ENCODE data around the gene CDH4.

Gene CDH4

GRCh38 chr20:61508301-61509096 lies 256.4 kb downstream of the CDH4 start:
- DNase-seq: no peak

GRCh38 chr20:61510778-61511330 lies 258.8 kb downstream of the CDH4 start:
- DNase-seq: no peak

GRCh38 chr20:61512475-61512874 lies 260.4 kb downstream of the CDH4 start:
- no peak for DNase-seq

- DNase-seq: no peak
Measured at GRCh38 chr20:61513124-61514017, 261.3 kb downstream of the CDH4 start.

GRCh38 chr20:61514018-61514365 lies 261.9 kb downstream of the CDH4 start:
- DNase-seq: no peak

- no peak for DNase-seq
Measured at GRCh38 chr20:61514396-61514795, 262.3 kb downstream of the CDH4 start.

- DNase-seq: no peak
Measured at GRCh38 chr20:61514805-61515505, 262.9 kb downstream of the CDH4 start.

GRCh38 chr20:61515922-61516321 lies 263.9 kb downstream of the CDH4 start:
- DNase-seq: no peak

DNA sequence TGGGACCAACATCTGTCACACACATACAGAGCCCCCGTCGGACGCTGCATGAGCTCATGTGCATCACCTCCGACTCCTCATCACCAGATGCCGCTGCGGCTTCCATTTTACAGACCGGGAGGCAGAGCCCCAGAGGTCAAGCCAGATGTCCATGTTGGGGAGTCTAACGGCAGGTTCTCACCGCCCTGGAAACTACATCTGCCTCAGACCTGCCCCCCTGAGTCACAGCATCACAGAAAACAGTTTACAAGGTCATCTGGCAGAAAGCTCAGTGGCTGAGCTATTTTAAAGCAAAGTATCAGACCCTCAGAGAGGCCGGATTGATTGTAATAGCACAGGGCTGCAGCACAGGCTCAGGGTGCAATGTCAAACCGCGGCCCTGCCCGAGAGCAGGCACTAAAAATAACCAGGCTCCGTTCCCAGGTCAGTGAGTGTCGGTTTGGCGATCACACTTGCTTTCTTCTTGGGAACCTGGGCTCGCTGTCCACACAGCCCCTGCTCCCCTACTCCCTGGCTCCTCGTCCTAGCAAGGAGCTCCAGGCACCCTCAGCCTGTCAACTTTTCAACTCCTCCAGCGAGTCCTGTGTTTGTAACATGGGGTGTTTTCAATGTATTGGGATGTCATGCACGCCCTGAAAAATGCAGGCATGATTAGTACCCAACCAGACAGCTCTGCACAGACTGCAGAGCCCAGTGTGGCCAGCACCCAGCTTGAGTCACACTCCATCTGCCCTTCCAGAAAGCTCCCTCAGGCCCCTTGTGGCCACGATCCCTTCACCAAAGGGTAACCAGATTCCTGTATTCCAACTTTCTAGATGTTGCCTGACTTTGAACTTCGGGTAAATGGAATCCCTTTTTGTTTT lies 264.5 kb downstream of the CDH4 start:
- no peak for DNase-seq

- DNase-seq: no peak
Measured at GRCh38 chr20:61517419-61517818, 265.4 kb downstream of the CDH4 start.

GRCh38 chr20:61518424-61518951 lies 266.4 kb downstream of the CDH4 start:
- no peak for DNase-seq

GRCh38 chr20:61519488-61519887 lies 267.4 kb downstream of the CDH4 start:
- DNase-seq: no peak

DNA sequence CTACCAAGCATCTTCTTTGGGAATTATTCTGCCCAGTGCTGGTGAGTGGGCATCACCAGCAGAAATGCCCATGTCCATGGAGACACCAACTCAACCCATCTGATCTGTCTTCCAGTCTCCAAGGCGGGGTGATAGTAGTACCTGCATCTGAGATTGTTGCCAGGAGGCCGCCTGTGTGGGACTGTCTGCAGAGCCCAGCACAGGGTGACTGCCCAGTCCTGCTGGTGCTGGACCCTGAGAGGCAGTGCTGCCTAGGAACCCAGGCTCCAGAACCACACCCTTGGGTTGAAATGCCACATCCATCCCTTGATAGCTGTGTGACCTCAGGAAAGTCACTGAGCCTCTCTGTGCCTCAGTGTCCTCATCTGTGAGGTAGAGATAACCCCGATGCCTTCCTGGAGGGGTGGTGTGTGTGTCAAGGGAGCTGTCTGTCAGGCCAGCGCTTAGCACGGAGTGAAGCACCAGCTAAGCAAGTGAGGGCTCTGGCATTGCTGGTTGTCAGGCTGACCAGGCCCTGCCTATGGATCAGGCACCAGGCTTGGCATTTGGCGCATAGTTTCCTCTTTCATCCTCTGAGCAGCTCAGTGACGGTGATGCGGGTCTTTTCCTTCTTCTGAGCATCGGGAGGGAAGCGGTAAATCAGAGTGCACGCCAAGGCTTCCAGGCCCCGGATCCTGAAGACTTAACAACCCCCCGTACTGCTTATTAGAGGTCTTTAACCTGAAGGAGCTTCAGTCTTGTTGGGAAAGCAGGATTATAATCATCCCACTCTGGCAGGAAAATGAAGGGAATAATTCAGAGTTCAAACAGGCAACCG lies 268.2 kb downstream of the CDH4 start:
- no peak for DNase-seq

GRCh38 chr20:61520893-61521460 lies 268.9 kb downstream of the CDH4 start:
- DNase-seq: no peak

- DNase-seq: no peak
Measured at GRCh38 chr20:61521687-61522420, 269.8 kb downstream of the CDH4 start.

- no peak for DNase-seq
Measured at GRCh38 chr20:61522498-61523090, 270.5 kb downstream of the CDH4 start.

DNA sequence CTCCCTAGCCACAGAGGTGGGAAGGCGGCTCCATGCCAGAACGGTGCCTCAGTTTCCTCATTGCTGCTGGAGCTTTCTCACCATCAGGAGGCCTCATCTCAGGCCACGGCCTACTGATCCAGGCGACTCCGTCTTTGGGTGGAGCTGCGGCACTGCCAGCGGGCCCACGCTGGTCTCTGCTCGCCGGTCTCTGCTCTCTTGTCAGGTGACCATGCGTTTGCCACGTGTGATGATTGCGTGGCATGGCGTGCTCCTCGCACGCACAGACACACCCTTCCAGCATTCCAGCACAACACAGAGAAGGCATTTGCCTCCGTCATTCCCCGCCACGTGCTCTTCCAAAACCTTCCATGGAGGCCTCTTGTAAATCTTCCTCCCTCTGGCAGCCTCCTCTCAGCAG lies 271.1 kb downstream of the CDH4 start:
- no peak for DNase-seq

DNA sequence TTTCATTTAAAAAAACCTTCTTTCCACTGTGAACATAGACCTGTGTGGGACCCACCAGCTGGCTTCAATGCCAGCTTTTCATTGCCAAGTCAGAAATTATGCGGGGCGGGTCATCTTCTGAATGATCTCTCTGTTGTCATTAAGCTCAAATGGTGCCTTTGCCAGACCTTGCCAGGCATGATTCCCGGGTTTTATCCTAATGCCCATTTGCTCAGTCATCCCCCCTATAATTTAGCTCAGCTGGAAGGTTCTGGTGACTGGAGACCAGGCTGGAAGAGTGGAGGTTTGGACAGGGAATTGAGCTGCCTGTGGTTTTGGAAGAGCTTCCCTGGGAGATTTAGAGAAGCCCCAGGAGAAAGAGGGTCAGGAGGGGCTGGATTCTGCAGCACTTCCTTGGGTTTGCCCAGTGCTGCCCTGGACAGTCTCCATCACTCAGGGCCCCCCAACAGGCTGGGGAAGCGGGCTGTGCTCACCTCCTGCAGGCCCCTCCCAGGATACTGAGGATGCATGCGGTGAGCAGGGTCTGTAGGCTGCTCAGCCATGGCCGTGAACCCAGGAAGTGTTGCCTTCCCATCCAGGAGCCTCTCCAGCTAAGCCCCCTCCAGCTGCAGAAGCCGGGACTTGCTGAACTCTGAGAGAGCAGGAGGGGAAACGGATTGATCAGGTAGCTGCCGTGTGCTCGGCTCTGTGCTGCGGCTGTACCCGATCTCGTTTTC lies 273.0 kb downstream of the CDH4 start:
- no peak for DNase-seq
